SK-N-SH treated with all-trans-retinoic acid at 6 μM for 48 hours (cell line): Measurements from ENCODE around the gene MERTK.

ENCODE experiments used
- ATAC-seq: fragments of 200-7000 bp; cut with Tn5 transposase; 3 replicates; pipeline ENCODE4 v1.9.1; 2020; ENCODE audit warnings: mild to moderate bottlenecking, moderate library complexity
- ARNTL ChIP-seq: fragments of 450-650 bp; formaldehyde crosslinking; IDR thresholded peaks from 2 replicates; pipeline ENCODE4 v1.5.0; 2020; ENCODE audit warnings: low read depth, mild to moderate bottlenecking, moderate library complexity, borderline replicate concordance
- BACH2 ChIP-seq: fragments of 250-450 bp; sonication (Bioruptor Pico); IDR thresholded peaks from 2 replicates; pipeline ENCODE4 v1.9.0; 2021; ENCODE audit warnings: mild to moderate bottlenecking, borderline replicate concordance
- CSDC2 ChIP-seq: fragments of 250-450 bp; sonication (Bioruptor Pico); IDR thresholded peaks from 2 replicates; pipeline ENCODE4 v1.5.0; 2020; ENCODE audit warnings: mild to moderate bottlenecking, moderate library complexity
- ESRRG ChIP-seq: fragments of 250-450 bp; sonication (Bioruptor Pico); IDR thresholded peaks from 2 replicates; pipeline ENCODE4 v1.6.1; 2021; ENCODE audit warnings: mild to moderate bottlenecking
- ISL1 ChIP-seq: fragments of 250-450 bp; sonication (Bioruptor Pico); IDR thresholded peaks from 2 replicates; pipeline ENCODE4 v2.1.2; 2022; ENCODE audit warnings: mild to moderate bottlenecking, moderate library complexity
- OSR1 ChIP-seq: fragments of 250-450 bp; sonication (Bioruptor Pico); IDR thresholded peaks from 2 replicates; pipeline ENCODE4 v1.8.0; 2022; ENCODE audit warnings: moderate library complexity, mild to moderate bottlenecking, inconsistent platforms
- PPARA ChIP-seq: fragments of 250-450 bp; sonication (Bioruptor Pico); IDR thresholded peaks from 2 replicates; pipeline ENCODE4 v1.5.0; 2020; ENCODE audit warnings: mild to moderate bottlenecking, borderline replicate concordance
- RARB ChIP-seq: fragments of 250-450 bp; sonication (Bioruptor Pico); IDR thresholded peaks from 2 replicates; pipeline ENCODE4 v1.8.0; 2021; ENCODE audit warnings: mild to moderate bottlenecking, moderate library complexity
- TOX ChIP-seq: fragments of 250-450 bp; sonication (Bioruptor Pico); IDR thresholded peaks from 2 replicates; pipeline ENCODE4 v1.8.0; 2021; ENCODE audit warnings: mild to moderate bottlenecking, moderate library complexity, borderline replicate concordance
- ZC3H10 ChIP-seq: fragments of 250-450 bp; sonication (Bioruptor Pico); IDR thresholded peaks from 2 replicates; pipeline ENCODE4 v1.5.1; 2021; ENCODE audit warnings: mild to moderate bottlenecking, moderate library complexity
- ZFP3 ChIP-seq: fragments of 250-450 bp; sonication (Bioruptor Pico); IDR thresholded peaks from 2 replicates; pipeline ENCODE4 v1.5.0; 2020; ENCODE audit warnings: mild to moderate bottlenecking, moderate library complexity
- ZFP30 ChIP-seq: fragments of 450-650 bp; formaldehyde crosslinking; IDR thresholded peaks from 2 replicates; pipeline ENCODE4 v1.5.0; 2022; ENCODE audit warnings: mild to moderate bottlenecking, moderate library complexity
- ZNF565 ChIP-seq: fragments of 450-650 bp; formaldehyde crosslinking; conservative IDR thresholded peaks from 2 replicates; pipeline ENCODE4 v1.5.0; 2020; ENCODE audit warnings: low read depth, mild to moderate bottlenecking, moderate library complexity
- ZNF70 ChIP-seq: fragments of 450-650 bp; formaldehyde crosslinking; IDR thresholded peaks from 2 replicates; pipeline ENCODE4 v1.5.0; 2020; ENCODE audit warnings: mild to moderate bottlenecking, moderate library complexity
- ZNF8 ChIP-seq: fragments of 450-650 bp; formaldehyde crosslinking; IDR thresholded peaks from 2 replicates; pipeline ENCODE4 v1.5.0; 2020; ENCODE audit warnings: mild to moderate bottlenecking, moderate library complexity
- TF ChIP-seq, protein P1 (sequence below): fragments of 250-450 bp; sonication (Bioruptor Pico); IDR thresholded peaks from 2 replicates; pipeline ENCODE4 v1.8.0; 2020; ENCODE audit warnings: mild to moderate bottlenecking, moderate library complexity, borderline replicate concordance
- TF ChIP-seq, protein P2 (sequence below): fragments of 250-450 bp; sonication (Bioruptor Pico); IDR thresholded peaks from 2 replicates; pipeline ENCODE4 v1.5.1; 2020; ENCODE audit warnings: low read depth, mild to moderate bottlenecking, moderate library complexity
- TF ChIP-seq, protein P3 (sequence below): fragments of 250-450 bp; sonication (Bioruptor Pico); IDR thresholded peaks from 2 replicates; pipeline ENCODE4 v1.5.1; 2021; ENCODE audit warnings: mild to moderate bottlenecking, moderate library complexity
- TF ChIP-seq, protein P4 (sequence below): fragments of 250-450 bp; sonication (Bioruptor Pico); IDR thresholded peaks from 2 replicates; pipeline ENCODE4 v1.5.0; 2020; ENCODE audit warnings: mild to moderate bottlenecking, moderate library complexity

The MERTK gene

DNA sequence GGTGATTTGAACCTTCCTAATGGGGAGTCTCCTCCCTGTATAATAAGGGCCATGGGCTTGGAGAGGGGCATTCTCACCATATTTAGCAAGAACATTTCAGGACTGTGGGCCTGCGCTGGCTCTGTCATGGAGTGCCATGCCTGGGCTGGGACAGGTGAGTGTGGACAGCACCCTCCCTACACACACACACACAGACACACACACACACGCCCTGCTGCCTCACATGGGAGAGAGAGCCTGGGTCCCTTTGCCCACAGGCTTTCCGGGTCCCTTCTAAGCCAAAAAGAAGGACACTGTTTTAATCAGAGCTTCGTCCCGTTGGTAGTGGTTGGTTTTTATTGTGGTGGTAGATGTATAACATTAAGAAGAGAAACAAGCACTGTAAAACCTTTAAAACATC is 125.3 kb downstream of the MERTK start:
- no peak for ATAC-seq

DNA sequence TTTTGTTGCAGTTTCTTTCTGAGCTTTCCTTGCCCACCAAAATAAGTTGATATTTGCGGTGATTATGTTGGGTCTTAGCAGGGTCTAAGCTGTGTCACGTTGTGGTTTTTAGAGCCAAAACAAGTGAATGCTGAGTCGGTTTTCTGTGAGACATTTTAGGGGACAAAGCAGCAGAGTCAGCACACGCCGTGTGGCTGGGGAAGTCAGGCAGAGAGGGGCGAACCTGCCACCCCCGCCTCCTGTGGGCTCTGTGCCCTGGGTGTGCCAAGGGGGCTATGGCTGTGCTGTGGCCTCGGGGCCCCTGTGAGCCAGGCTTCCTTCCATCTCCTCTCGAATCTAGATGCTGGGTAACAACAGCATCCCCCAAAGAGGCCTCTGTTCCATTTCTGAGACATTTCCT is 125.8 kb downstream of the MERTK start:
- TF ChIP-seq, protein P1, sequence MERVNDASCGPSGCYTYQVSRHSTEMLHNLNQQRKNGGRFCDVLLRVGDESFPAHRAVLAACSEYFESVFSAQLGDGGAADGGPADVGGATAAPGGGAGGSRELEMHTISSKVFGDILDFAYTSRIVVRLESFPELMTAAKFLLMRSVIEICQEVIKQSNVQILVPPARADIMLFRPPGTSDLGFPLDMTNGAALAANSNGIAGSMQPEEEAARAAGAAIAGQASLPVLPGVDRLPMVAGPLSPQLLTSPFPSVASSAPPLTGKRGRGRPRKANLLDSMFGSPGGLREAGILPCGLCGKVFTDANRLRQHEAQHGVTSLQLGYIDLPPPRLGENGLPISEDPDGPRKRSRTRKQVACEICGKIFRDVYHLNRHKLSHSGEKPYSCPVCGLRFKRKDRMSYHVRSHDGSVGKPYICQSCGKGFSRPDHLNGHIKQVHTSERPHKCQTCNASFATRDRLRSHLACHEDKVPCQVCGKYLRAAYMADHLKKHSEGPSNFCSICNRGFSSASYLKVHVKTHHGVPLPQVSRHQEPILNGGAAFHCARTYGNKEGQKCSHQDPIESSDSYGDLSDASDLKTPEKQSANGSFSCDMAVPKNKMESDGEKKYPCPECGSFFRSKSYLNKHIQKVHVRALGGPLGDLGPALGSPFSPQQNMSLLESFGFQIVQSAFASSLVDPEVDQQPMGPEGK (CRISPR knock-in tag), result no peak
- TF ChIP-seq ZNF8 (CRISPR knock-in tag), result no peak
- TF ChIP-seq ISL1 (CRISPR knock-in tag), result no peak
- TF ChIP-seq ZFP3, result no peak
- TF ChIP-seq BACH2, result no peak
- no peak for TF ChIP-seq ZNF70
- TF ChIP-seq, protein P2, sequence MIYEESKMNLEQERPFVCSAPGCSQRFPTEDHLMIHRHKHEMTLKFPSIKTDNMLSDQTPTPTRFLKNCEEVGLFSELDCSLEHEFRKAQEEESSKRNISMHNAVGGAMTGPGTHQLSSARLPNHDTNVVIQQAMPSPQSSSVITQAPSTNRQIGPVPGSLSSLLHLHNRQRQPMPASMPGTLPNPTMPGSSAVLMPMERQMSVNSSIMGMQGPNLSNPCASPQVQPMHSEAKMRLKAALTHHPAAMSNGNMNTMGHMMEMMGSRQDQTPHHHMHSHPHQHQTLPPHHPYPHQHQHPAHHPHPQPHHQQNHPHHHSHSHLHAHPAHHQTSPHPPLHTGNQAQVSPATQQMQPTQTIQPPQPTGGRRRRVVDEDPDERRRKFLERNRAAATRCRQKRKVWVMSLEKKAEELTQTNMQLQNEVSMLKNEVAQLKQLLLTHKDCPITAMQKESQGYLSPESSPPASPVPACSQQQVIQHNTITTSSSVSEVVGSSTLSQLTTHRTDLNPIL, result no peak
- no peak for TF ChIP-seq PPARA (CRISPR knock-in tag)
- ATAC-seq, result no peak

More for the DNA sequence above, 125.3 kb downstream of the MERTK start:
- TF ChIP-seq, protein P3, sequence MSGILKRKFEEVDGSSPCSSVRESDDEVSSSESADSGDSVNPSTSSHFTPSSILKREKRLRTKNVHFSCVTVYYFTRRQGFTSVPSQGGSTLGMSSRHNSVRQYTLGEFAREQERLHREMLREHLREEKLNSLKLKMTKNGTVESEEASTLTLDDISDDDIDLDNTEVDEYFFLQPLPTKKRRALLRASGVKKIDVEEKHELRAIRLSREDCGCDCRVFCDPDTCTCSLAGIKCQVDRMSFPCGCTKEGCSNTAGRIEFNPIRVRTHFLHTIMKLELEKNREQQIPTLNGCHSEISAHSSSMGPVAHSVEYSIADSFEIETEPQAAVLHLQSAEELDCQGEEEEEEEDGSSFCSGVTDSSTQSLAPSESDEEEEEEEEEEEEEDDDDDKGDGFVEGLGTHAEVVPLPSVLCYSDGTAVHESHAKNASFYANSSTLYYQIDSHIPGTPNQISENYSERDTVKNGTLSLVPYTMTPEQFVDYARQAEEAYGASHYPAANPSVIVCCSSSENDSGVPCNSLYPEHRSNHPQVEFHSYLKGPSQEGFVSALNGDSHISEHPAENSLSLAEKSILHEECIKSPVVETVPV (CRISPR knock-in tag), result no peak
- TF ChIP-seq RARB (CRISPR knock-in tag) (no peak), ISL1 (CRISPR knock-in tag) (no peak), ESRRG (CRISPR knock-in tag) (no peak), ZFP3 (no peak), ZNF565 (CRISPR knock-in tag) (no peak), ZNF70 (no peak)
- TF ChIP-seq, protein P4, sequence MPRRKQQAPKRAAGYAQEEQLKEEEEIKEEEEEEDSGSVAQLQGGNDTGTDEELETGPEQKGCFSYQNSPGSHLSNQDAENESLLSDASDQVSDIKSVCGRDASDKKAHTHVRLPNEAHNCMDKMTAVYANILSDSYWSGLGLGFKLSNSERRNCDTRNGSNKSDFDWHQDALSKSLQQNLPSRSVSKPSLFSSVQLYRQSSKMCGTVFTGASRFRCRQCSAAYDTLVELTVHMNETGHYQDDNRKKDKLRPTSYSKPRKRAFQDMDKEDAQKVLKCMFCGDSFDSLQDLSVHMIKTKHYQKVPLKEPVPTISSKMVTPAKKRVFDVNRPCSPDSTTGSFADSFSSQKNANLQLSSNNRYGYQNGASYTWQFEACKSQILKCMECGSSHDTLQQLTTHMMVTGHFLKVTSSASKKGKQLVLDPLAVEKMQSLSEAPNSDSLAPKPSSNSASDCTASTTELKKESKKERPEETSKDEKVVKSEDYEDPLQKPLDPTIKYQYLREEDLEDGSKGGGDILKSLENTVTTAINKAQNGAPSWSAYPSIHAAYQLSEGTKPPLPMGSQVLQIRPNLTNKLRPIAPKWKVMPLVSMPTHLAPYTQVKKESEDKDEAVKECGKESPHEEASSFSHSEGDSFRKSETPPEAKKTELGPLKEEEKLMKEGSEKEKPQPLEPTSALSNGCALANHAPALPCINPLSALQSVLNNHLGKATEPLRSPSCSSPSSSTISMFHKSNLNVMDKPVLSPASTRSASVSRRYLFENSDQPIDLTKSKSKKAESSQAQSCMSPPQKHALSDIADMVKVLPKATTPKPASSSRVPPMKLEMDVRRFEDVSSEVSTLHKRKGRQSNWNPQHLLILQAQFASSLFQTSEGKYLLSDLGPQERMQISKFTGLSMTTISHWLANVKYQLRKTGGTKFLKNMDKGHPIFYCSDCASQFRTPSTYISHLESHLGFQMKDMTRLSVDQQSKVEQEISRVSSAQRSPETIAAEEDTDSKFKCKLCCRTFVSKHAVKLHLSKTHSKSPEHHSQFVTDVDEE, result no peak

DNA sequence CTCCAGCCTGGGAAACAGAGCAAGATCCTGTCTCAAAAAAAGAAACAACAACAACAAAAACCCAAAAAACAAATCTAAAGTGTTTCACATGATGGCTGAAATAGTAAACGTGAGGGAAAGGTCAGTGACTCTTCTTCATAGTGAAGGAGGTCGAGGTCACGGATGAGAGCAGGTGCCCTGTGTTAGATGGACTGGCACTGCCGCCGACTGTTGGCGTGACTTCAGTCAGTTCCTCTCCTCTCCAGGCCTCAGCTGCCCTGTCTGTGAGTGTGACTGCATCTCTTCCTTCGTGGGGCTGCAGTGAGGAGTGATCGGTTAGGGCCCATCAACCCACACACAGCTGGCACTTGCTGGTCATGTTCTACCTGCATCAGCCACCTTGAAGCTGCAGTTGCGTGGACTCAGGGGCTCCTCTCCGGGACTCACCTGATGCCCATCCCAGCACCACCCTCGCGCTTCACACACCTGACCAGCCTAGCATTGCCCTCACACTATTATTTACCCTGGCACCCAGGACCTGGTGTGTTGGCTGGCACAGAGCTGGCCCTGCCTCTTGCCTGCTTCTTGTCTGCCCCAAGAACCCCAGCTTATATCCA is 126.6 kb downstream of the MERTK start:
- TF ChIP-seq ZC3H10 (CRISPR knock-in tag) (no peak), CSDC2 (CRISPR knock-in tag) (no peak), OSR1 (CRISPR knock-in tag) (no peak), ZNF8 (CRISPR knock-in tag) (no peak), BACH2 (no peak), ARNTL (CRISPR knock-in tag) (no peak)
- no peak for ATAC-seq

DNA sequence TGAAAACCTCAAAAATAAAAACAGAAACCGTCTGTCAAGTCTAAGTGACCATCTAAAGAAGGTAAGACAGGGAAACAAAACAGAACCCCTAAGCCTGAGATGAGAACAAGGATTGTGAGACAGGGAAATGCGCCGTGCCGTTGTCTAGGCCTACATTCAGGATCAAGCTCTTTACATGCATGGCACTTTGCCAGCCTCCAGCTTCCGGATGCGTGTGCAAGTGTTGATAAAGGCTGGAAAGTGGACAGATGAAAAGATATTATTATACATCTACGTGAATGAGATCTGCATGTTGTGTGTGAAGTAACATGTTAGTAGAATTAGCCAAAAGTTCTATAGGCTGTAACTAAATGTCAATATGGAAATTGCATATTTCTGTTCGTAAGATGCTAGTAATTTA is 128.1 kb downstream of the MERTK start:
- no peak for TF ChIP-seq BACH2
- TF ChIP-seq, protein P4, result peak; percentile 42; the same call in 1 of the 2 replicates
- no peak for TF ChIP-seq TOX (CRISPR knock-in tag)
- no peak for TF ChIP-seq ZNF565 (CRISPR knock-in tag)
- no peak for TF ChIP-seq RARB (CRISPR knock-in tag)
- no peak for TF ChIP-seq ZFP3
- TF ChIP-seq, protein P3 (CRISPR knock-in tag), result no peak
- TF ChIP-seq ZFP30 (CRISPR knock-in tag), result no peak
- no peak for ATAC-seq
